GM12873 (cell line): ENCODE data around the gene CAMTA1.

Experiments
- TF ChIP-seq, protein P1 (sequence below): IDR thresholded peaks from 2 replicates; pipeline ENCODE4 v1.5.1; 2012; ENCODE audit warnings: low read depth, mild to moderate bottlenecking, moderate library complexity, low read length, control low read depth; ENCODE audit not compliant: insufficient read depth; ENCODE audit errors: missing control alignments

The CAMTA1 gene

DNA sequence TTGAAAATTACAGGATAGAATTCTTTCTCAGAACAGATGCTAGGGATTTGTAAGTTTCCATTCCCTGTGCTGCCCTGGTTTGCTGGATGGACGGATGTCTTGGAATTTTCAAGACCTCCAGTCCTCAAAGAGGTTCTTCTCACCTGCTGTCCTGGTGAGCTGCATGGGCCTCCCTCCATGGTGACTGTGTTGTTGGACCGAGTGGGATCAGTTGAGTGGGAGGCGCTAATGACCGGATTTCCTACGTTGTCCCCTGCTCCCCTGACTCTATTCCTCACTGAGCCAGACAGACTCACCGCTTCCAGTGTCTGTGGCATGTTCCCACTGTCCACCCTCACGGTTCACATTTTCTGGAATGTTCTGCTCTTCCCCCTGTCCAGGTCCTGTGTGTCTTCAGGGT lies 229.8 kb downstream of the CAMTA1 start:
- TF ChIP-seq, protein P1, sequence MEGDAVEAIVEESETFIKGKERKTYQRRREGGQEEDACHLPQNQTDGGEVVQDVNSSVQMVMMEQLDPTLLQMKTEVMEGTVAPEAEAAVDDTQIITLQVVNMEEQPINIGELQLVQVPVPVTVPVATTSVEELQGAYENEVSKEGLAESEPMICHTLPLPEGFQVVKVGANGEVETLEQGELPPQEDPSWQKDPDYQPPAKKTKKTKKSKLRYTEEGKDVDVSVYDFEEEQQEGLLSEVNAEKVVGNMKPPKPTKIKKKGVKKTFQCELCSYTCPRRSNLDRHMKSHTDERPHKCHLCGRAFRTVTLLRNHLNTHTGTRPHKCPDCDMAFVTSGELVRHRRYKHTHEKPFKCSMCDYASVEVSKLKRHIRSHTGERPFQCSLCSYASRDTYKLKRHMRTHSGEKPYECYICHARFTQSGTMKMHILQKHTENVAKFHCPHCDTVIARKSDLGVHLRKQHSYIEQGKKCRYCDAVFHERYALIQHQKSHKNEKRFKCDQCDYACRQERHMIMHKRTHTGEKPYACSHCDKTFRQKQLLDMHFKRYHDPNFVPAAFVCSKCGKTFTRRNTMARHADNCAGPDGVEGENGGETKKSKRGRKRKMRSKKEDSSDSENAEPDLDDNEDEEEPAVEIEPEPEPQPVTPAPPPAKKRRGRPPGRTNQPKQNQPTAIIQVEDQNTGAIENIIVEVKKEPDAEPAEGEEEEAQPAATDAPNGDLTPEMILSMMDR, result no peak

DNA sequence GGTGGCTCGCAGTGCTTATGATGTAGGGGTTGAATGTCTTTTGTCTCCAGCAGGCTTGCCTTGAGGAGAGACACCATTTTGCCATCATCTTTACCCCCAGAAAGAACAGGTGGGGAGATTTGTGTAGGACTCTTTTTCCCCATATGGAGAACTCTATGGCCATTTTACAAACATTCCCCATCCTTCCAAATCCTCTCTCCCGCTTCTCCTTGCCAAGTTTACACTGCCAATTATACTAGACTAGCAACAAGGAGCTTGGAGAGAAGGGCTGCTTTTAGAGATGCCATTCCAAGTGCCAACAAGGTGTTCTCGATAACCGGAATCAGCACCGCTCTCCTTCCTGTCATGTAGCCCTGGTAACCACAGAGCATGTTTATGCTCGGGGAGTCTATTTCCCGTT lies 233.1 kb downstream of the CAMTA1 start:
- TF ChIP-seq, protein P1, result no peak

DNA sequence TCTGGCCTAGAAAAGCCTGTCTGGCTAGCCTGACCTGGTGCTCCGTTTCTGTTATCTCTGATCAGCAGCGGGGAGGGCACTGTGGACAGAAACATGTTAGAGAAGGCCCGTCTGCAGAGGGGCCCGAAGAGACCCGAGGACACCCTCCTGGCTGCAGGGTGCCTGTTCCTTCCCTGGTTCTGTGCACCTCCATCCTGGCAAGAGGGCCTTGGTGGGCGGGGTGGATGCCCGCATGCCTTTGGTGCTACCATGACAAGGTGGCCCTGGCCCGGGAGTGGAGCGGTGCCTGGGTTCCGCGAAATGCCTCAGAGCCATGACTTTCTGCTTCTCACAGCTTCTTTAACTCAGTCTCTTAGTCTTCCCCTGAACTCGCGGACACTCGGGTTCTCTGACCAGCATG lies 233.6 kb downstream of the CAMTA1 start:
- TF ChIP-seq, protein P1, result no peak

DNA sequence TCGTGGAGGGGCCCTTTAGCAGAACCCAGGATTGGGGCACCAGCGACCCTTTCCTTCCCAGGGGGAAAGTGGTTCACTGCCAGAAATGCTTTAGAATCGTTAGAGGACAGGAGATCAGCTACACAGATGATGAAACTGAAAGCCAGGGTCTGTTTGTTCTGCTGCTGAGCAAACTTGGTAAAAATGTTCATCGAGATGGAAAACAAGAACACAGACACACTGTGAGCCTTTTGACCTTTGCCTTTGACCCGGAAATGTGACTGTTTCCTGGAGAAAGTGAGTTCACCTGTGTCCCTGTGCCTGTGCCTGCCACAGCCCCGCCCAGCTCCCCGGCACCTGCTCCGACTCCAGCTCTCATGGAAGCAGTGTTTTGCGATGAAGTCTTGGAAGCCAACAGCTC lies 234.3 kb downstream of the CAMTA1 start:
- TF ChIP-seq, protein P1, result no peak

DNA sequence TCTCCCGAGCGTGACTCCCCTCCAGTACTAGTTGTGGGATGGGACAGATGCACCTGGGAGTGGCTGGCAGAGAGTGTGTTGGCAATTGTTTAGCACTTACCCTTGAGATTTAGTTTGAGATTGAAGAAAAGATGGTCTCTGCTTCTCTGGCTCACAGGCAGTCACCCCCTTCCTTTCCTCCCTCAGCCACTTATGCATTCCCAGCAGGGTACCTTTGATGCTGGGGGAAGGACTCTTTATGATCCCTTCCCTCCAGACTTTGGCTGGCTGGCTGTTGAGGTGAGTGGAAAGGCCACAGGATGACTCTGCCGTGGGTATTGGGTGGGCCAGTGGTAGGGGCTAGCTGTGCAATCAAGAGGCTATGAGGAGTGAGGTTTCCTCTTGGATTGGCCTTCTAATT lies 236.8 kb downstream of the CAMTA1 start:
- TF ChIP-seq, protein P1, result no peak

DNA sequence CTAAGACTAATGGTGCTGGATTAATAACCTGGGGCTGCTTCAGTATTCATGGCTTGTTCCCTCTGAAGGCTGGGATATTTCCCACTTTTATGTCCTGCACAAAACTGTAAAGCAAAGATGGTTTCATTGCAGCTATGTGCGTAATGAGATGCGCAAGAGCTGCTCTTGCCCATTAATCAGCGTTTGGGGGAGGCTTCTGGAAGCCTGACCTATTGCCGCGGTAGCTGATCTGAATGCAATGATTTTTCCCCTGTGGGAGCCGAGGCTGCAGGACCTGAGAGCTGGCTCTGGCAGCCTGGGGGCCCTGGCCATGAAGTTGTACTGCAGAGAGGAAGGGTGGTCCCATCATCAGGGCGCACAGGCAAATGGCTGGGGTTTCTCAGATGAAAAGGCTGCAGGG lies 239.8 kb downstream of the CAMTA1 start:
- TF ChIP-seq, protein P1, result no peak

DNA sequence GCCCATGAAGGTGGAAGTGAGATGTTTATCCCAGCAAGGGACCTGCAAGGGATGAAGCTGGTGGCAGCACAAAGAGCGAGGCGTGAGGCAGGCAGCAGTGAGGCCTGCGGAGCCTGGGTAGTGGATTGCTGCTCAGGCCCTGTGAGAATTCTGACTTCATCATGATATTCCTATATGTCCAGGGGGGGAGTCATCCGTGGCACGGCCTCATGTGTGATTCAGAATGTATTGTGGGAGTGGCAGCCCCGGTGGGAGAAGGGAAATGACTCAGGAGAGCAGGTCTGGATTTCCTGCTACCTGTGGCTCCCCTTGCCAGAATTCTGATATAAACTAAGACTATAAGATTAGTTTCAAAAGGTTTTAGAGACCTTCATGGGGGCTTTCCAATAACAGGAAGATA lies 240.9 kb downstream of the CAMTA1 start:
- TF ChIP-seq, protein P1, result no peak
